SK-N-SH (cell line): ENCODE results near the gene CEBPB.

Experiments used
- CTCF ChIP-seq: fragments of 200-600 bp; sonication (generic); IDR thresholded peaks from 2 replicates; pipeline ENCODE4 v1.6.1; 2017; ENCODE audit warnings: antibody characterized with exemption, mild to moderate bottlenecking, moderate library complexity
- JUND ChIP-seq: IDR thresholded peaks from 2 replicates; pipeline ENCODE4 v1.4.0; 2012
- MAX ChIP-seq: IDR thresholded peaks from 2 replicates; pipeline ENCODE4 v1.4.0; 2012; ENCODE audit warnings: low read depth
- MXI1 ChIP-seq: IDR thresholded peaks from 2 replicates; pipeline ENCODE4 v1.6.1; 2012; ENCODE audit warnings: mild to moderate bottlenecking, low read depth, low read length, improper control_type of control experiment
- POLR2AphosphoS5 ChIP-seq: IDR thresholded peaks from 2 replicates; pipeline ENCODE4 v1.6.1; 2012; ENCODE audit warnings: low read depth, low read length
- REST ChIP-seq: IDR thresholded peaks from 2 replicates; pipeline ENCODE4 v1.6.1; 2012; ENCODE audit warnings: mild to moderate bottlenecking, low read depth, low read length, moderate library complexity
- RXRA ChIP-seq: IDR thresholded peaks from 2 replicates; pipeline ENCODE4 v1.4.0; 2012; ENCODE audit warnings: low read depth, mild to moderate bottlenecking, borderline replicate concordance
- USF2 ChIP-seq: fragments of 150-350 bp; IDR thresholded peaks from 2 replicates; pipeline ENCODE4 v1.6.1; 2017; ENCODE audit warnings: antibody characterized with exemption, low read length, low read depth, borderline replicate concordance
- YY1 ChIP-seq: IDR thresholded peaks from 2 replicates; pipeline ENCODE4 v1.4.0; 2012; ENCODE audit warnings: low read depth, mild to moderate bottlenecking

- TF ChIP-seq MXI1 (no peak), CTCF (no peak), POLR2AphosphoS5 (no peak), YY1 (no peak), REST (no peak), MAX (no peak), JUND (no peak), USF2 (no peak), RXRA (no peak)
Measured at GRCh38 chr20:50219600-50219999, 29.0 kb downstream of the CEBPB start.
